Natural killer cell (primary cell): ENCODE results near the gene PCSK9. TPM values are rescaled to one million over a fixed set of nuclear protein-coding genes. Genes with fewer than 3 reads are reported as not detected.

ENCODE experiments used
- ATAC-seq, 3 donors: fragments of 150-1000 bp in 2 of 3; fragments of 200-7000 bp in 1 of 3; cut with Tn5 transposase; 1 replicate in 1 of 3; 2 replicates in 2 of 3; pipeline ENCODE4 v1.10.0; 2021; ENCODE audit warnings: mild to moderate bottlenecking in 2 of 3, moderate library complexity in 2 of 3
- DNase-seq, 2 donors: peaks; one replicate each; pipeline versions ENCODE4 v3.0.0 to v3.0.0-alpha.2; 2013 to 2021; ENCODE audit warnings: mixed read lengths in 1 of 2
- H3K27ac ChIP-seq: one replicate; pipeline ENCODE4 v1.5.1; 2013; ENCODE audit warnings: mild to moderate bottlenecking, low read length
- H3K27me3 ChIP-seq: one replicate; pipeline ENCODE4 v1.6.1; 2013; ENCODE audit warnings: low read length; ENCODE audit not compliant: control insufficient read depth, insufficient read depth
- H3K36me3 ChIP-seq: one replicate; pipeline ENCODE4 v1.6.1; 2013; ENCODE audit warnings: low read length; ENCODE audit not compliant: control insufficient read depth, insufficient read depth
- H3K4me1 ChIP-seq: one replicate; pipeline ENCODE4 v1.6.1; 2013; ENCODE audit warnings: low read length; ENCODE audit not compliant: control insufficient read depth, insufficient read depth
- H3K4me3 ChIP-seq: one replicate; pipeline ENCODE4 v1.5.1; 2013; ENCODE audit warnings: low read length
- H3K9me3 ChIP-seq: one replicate; pipeline ENCODE4 v1.6.1; 2013; ENCODE audit warnings: low read length; ENCODE audit not compliant: control insufficient read depth, insufficient read depth
- H3K27ac Mint-ChIP-seq, 2 donors: one replicate each; pipeline ENCODE4 v1.8.0; 2022; ENCODE audit warnings: mild to moderate bottlenecking in 2 of 2, mixed read lengths in 2 of 2, moderate library complexity in 1 of 2
- H3K27me3 Mint-ChIP-seq, 2 donors: one replicate each; pipeline ENCODE4 v1.8.0; 2022; ENCODE audit warnings: low read depth in 2 of 2, mixed read lengths in 2 of 2
- H3K36me3 Mint-ChIP-seq: one replicate; pipeline ENCODE4 v1.8.0; 2022; ENCODE audit warnings: mixed read lengths
- H3K4me1 Mint-ChIP-seq, 2 donors: one replicate each; pipeline ENCODE4 v1.8.0; 2022; ENCODE audit warnings: mixed read lengths in 2 of 2
- H3K4me3 Mint-ChIP-seq: one replicate; pipeline ENCODE4 v1.8.0; 2022; ENCODE audit warnings: mild to moderate bottlenecking, moderate library complexity, mixed read lengths
- H3K9me3 Mint-ChIP-seq, 2 donors: one replicate each; pipeline ENCODE4 v1.8.0; 2022; ENCODE audit warnings: mixed read lengths in 2 of 2
- WGBS: methylation state at CpG from one replicate; pipeline ENCODE4 v1.1.7; 2013; ENCODE audit warnings: missing lambda C conversion rate; ENCODE audit not compliant: insufficient coverage; 5-methylcytosine and 5-hydroxymethylcytosine counted together
- intact Hi-C: fragments of 100-400 bp; cut with micrococcal nuclease; formaldehyde crosslinking; loops from one replicate; pipeline ENCODE4 v1.14.2; 2022
- total RNA-seq, 4 donors: library from RNA; stranded (reverse); fragments of 120-200 nt in 1 of 4; gene quantifications; one replicate each; pipeline versions ENCODE4 v1.2.3 to v1.2.4, GENCODE V29; 2013 to 2022
- TF ChIP-seq, protein P1 (sequence below): fragments of 200-600 bp; IDR thresholded peaks from one replicate; pipeline ENCODE4 v1.8.0; 2022; ENCODE audit warnings: antibody characterized with exemption

Gene PCSK9
- total RNA-seq, 3 donors from 2014 or later (not counting 1 experiment from before 2014, with no cell fraction given), result not detected

DNA sequence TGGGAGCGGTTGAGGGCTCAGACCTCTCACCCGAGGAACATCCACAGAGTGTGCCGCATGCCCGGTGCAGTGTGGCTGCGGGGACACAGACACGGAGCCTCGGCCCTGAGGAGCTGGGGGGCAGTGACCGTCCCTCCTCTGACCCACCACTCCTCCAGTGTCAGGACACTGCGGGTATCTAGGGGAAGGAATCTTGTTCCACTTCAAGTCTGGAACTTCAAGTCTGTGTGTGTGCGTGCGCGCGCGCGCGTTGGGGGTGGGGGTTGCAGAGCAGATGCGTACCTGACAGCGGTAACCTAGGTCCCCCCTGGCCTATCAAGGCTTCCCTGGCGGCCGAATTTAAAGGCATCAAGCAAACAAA lies 17.3 kb downstream of the PCSK9 start:
- Histone ChIP-seq H3K27ac (no peak overlapping the region), H3K4me3 (no peak overlapping the region), H3K27me3 (no peaks in the 10 kb centered on the region), H3K4me1 (no peaks in the 10 kb centered on the region), H3K36me3 (no peaks in the 10 kb centered on the region), H3K9me3 (no peaks in the 10 kb centered on the region)
- TF ChIP-seq, protein P1, sequence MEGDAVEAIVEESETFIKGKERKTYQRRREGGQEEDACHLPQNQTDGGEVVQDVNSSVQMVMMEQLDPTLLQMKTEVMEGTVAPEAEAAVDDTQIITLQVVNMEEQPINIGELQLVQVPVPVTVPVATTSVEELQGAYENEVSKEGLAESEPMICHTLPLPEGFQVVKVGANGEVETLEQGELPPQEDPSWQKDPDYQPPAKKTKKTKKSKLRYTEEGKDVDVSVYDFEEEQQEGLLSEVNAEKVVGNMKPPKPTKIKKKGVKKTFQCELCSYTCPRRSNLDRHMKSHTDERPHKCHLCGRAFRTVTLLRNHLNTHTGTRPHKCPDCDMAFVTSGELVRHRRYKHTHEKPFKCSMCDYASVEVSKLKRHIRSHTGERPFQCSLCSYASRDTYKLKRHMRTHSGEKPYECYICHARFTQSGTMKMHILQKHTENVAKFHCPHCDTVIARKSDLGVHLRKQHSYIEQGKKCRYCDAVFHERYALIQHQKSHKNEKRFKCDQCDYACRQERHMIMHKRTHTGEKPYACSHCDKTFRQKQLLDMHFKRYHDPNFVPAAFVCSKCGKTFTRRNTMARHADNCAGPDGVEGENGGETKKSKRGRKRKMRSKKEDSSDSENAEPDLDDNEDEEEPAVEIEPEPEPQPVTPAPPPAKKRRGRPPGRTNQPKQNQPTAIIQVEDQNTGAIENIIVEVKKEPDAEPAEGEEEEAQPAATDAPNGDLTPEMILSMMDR, result no peak
- Mint-ChIP-seq H3K27ac (no peak overlapping the region), H3K4me1 (peaks cover 0 to 9% of the 10 kb centered on the region in 2 donors), H3K4me3 (no peak overlapping the region), H3K27me3 (no peaks in the 10 kb centered on the region), H3K36me3 (no peaks in the 10 kb centered on the region), H3K9me3 (no peaks in the 10 kb centered on the region)
- 94% methylated on average over 20 of the region's 20 CpGs for WGBS
- ATAC-seq, result no peak
- intact Hi-C loops, result no loop called here
- no peak for DNase-seq

GRCh38 chr1:55057270-55057955 lies 18.1 kb downstream of the PCSK9 start:
- intact Hi-C loops, result no loop called here
- Mint-ChIP-seq H3K4me3 (no peak overlapping the region), H3K36me3 (no peaks in the 10 kb centered on the region), H3K27ac (no peak overlapping the region), H3K9me3 (no peaks in the 10 kb centered on the region), H3K27me3 (no peaks in the 10 kb centered on the region), H3K4me1 (peaks cover 0 to 9% of the 10 kb centered on the region in 2 donors)
- Histone ChIP-seq H3K36me3 (no peaks in the 10 kb centered on the region), H3K9me3 (no peaks in the 10 kb centered on the region), H3K27ac (no peak overlapping the region), H3K27me3 (no peaks in the 10 kb centered on the region), H3K4me1 (no peaks in the 10 kb centered on the region), H3K4me3 (no peak overlapping the region)
- TF ChIP-seq, protein P1, result no peak
- DNase-seq, result no peak
- WGBS, result 84% methylated on average over 15 of the region's 15 CpGs
- no peak for ATAC-seq

DNA sequence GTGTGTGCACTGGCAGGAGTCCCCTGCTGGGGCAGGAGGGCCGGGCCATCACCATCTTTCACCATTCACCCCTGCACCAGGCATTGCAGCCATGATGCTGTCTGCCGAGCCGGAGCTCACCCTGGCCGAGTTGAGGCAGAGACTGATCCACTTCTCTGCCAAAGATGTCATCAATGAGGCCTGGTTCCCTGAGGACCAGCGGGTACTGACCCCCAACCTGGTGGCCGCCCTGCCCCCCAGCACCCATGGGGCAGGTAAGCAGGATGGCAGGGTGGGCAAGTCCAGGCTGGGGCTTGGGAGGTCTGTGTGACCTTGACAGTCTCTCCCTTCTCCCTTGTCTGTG lies 18.6 kb downstream of the PCSK9 start:
- WGBS, result 83% methylated on average over 6 of the region's 6 CpGs
- DNase-seq, result no peak
- Mint-ChIP-seq H3K27ac (no peak overlapping the region), H3K4me1 (peaks cover 0 to 9% of the 10 kb centered on the region in 2 donors), H3K9me3 (no peaks in the 10 kb centered on the region), H3K27me3 (no peaks in the 10 kb centered on the region), H3K4me3 (no peak overlapping the region), H3K36me3 (no peaks in the 10 kb centered on the region)
- no peaks in the 10 kb centered on the region for H3K4me1 ChIP-seq
- TF ChIP-seq, protein P1, result no peak
- no peaks in the 10 kb centered on the region for H3K27me3 ChIP-seq
- no peak overlapping the region for H3K4me3 ChIP-seq
- no peak for ATAC-seq
- no peaks in the 10 kb centered on the region for H3K9me3 ChIP-seq
- intact Hi-C loops, result no loop called here
- H3K27ac ChIP-seq, result no peak overlapping the region
- H3K36me3 ChIP-seq, result no peaks in the 10 kb centered on the region
